SK-N-SH treated with all-trans-retinoic acid at 6 μM for 48 hours (cell line): ENCODE measurements around the gene UGGT2.
"Not testable (repeated sequence)": the region's sequence is repeated elsewhere in the genome, so short reads cannot be mapped to it uniquely, and the experiment has no call there.

Experiments
- ATAC-seq: fragments of 200-7000 bp; cut with Tn5 transposase; 3 replicates; pipeline ENCODE4 v1.9.1; 2020; ENCODE audit warnings: mild to moderate bottlenecking, moderate library complexity
- ARNTL ChIP-seq: fragments of 450-650 bp; formaldehyde crosslinking; IDR thresholded peaks from 2 replicates; pipeline ENCODE4 v1.5.0; 2020; ENCODE audit warnings: low read depth, mild to moderate bottlenecking, moderate library complexity, borderline replicate concordance
- BACH2 ChIP-seq: fragments of 250-450 bp; sonication (Bioruptor Pico); IDR thresholded peaks from 2 replicates; pipeline ENCODE4 v1.9.0; 2021; ENCODE audit warnings: mild to moderate bottlenecking, borderline replicate concordance
- CSDC2 ChIP-seq: fragments of 250-450 bp; sonication (Bioruptor Pico); IDR thresholded peaks from 2 replicates; pipeline ENCODE4 v1.5.0; 2020; ENCODE audit warnings: mild to moderate bottlenecking, moderate library complexity
- CSRNP3 ChIP-seq: fragments of 250-450 bp; sonication (Bioruptor Pico); IDR thresholded peaks from 2 replicates; pipeline ENCODE4 v1.5.1; 2021; ENCODE audit warnings: mild to moderate bottlenecking, moderate library complexity
- ESRRG ChIP-seq: fragments of 250-450 bp; sonication (Bioruptor Pico); IDR thresholded peaks from 2 replicates; pipeline ENCODE4 v1.6.1; 2021; ENCODE audit warnings: mild to moderate bottlenecking
- GLIS3 ChIP-seq: fragments of 250-450 bp; sonication (Bioruptor Pico); IDR thresholded peaks from 2 replicates; pipeline ENCODE4 v1.5.0; 2020; ENCODE audit warnings: mild to moderate bottlenecking, moderate library complexity
- ISL1 ChIP-seq: fragments of 250-450 bp; sonication (Bioruptor Pico); IDR thresholded peaks from 2 replicates; pipeline ENCODE4 v2.1.2; 2022; ENCODE audit warnings: mild to moderate bottlenecking, moderate library complexity
- OSR1 ChIP-seq: fragments of 250-450 bp; sonication (Bioruptor Pico); IDR thresholded peaks from 2 replicates; pipeline ENCODE4 v1.8.0; 2022; ENCODE audit warnings: moderate library complexity, mild to moderate bottlenecking, inconsistent platforms
- RARB ChIP-seq: fragments of 250-450 bp; sonication (Bioruptor Pico); IDR thresholded peaks from 2 replicates; pipeline ENCODE4 v1.8.0; 2021; ENCODE audit warnings: mild to moderate bottlenecking, moderate library complexity
- SNAI2 ChIP-seq: fragments of 250-450 bp; sonication (Bioruptor Pico); IDR thresholded peaks from 2 replicates; pipeline ENCODE4 v1.5.0; 2020; ENCODE audit warnings: mild to moderate bottlenecking, moderate library complexity
- TCF4 ChIP-seq: fragments of 250-450 bp; sonication (Bioruptor Pico); IDR thresholded peaks from 2 replicates; pipeline ENCODE4 v1.8.0; 2021; ENCODE audit warnings: mild to moderate bottlenecking, moderate library complexity, borderline replicate concordance
- TOX ChIP-seq: fragments of 250-450 bp; sonication (Bioruptor Pico); IDR thresholded peaks from 2 replicates; pipeline ENCODE4 v1.8.0; 2021; ENCODE audit warnings: mild to moderate bottlenecking, moderate library complexity, borderline replicate concordance
- TSHZ2 ChIP-seq: fragments of 250-450 bp; sonication (Bioruptor Pico); IDR thresholded peaks from 2 replicates; pipeline ENCODE4 v1.5.0; 2020; ENCODE audit warnings: mild to moderate bottlenecking, moderate library complexity
- ZC3H10 ChIP-seq: fragments of 250-450 bp; sonication (Bioruptor Pico); IDR thresholded peaks from 2 replicates; pipeline ENCODE4 v1.5.1; 2021; ENCODE audit warnings: mild to moderate bottlenecking, moderate library complexity
- ZFP3 ChIP-seq: fragments of 250-450 bp; sonication (Bioruptor Pico); IDR thresholded peaks from 2 replicates; pipeline ENCODE4 v1.5.0; 2020; ENCODE audit warnings: mild to moderate bottlenecking, moderate library complexity
- ZFP30 ChIP-seq: fragments of 450-650 bp; formaldehyde crosslinking; IDR thresholded peaks from 2 replicates; pipeline ENCODE4 v1.5.0; 2022; ENCODE audit warnings: mild to moderate bottlenecking, moderate library complexity
- ZNF565 ChIP-seq: fragments of 450-650 bp; formaldehyde crosslinking; conservative IDR thresholded peaks from 2 replicates; pipeline ENCODE4 v1.5.0; 2020; ENCODE audit warnings: low read depth, mild to moderate bottlenecking, moderate library complexity
- ZNF70 ChIP-seq: fragments of 450-650 bp; formaldehyde crosslinking; IDR thresholded peaks from 2 replicates; pipeline ENCODE4 v1.5.0; 2020; ENCODE audit warnings: mild to moderate bottlenecking, moderate library complexity
- ZNF8 ChIP-seq: fragments of 450-650 bp; formaldehyde crosslinking; IDR thresholded peaks from 2 replicates; pipeline ENCODE4 v1.5.0; 2020; ENCODE audit warnings: mild to moderate bottlenecking, moderate library complexity
- TF ChIP-seq, protein P1 (sequence below): fragments of 250-450 bp; sonication (Bioruptor Pico); IDR thresholded peaks from 2 replicates; pipeline ENCODE4 v1.8.0; 2020; ENCODE audit warnings: mild to moderate bottlenecking, moderate library complexity, borderline replicate concordance
- TF ChIP-seq, protein P2 (sequence below): fragments of 250-450 bp; sonication (Bioruptor Pico); IDR thresholded peaks from 2 replicates; pipeline ENCODE4 v1.8.0; 2021; ENCODE audit warnings: low read depth, mild to moderate bottlenecking, moderate library complexity, borderline replicate concordance
- TF ChIP-seq, protein P3 (sequence below): fragments of 250-450 bp; sonication (Bioruptor Pico); IDR thresholded peaks from 2 replicates; pipeline ENCODE4 v1.5.1; 2020; ENCODE audit warnings: low read depth, mild to moderate bottlenecking, moderate library complexity

Gene UGGT2

DNA sequence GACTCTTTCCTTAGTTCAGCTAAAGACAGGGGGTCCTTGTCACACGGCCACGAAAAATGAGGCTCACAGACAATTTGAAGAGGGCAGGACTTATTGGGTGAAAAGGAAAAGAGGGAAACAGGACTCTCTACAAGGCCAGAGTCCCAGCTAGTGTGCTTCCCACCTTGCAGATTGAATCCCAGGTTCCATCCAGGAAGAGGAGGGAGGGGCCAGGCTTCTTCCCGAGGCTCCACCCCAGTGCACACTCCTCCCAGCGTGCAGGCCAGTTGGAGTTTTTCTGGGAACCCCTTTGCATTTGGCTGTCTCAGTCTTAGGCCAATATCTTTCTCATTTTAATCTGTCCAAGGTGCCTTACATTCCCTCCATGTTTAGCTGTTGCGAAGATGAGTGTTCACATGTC, 269.5 kb downstream of the UGGT2 start:
- TF ChIP-seq ZNF8 (CRISPR knock-in tag): no peak
- TF ChIP-seq ZNF565: no peak
- no peak for TF ChIP-seq ISL1 (CRISPR knock-in tag)
- no peak for TF ChIP-seq SNAI2 (CRISPR knock-in tag)
- no peak for TF ChIP-seq TSHZ2 (CRISPR knock-in tag)
- no peak for TF ChIP-seq CSDC2 (CRISPR knock-in tag)
- TF ChIP-seq, protein P1, sequence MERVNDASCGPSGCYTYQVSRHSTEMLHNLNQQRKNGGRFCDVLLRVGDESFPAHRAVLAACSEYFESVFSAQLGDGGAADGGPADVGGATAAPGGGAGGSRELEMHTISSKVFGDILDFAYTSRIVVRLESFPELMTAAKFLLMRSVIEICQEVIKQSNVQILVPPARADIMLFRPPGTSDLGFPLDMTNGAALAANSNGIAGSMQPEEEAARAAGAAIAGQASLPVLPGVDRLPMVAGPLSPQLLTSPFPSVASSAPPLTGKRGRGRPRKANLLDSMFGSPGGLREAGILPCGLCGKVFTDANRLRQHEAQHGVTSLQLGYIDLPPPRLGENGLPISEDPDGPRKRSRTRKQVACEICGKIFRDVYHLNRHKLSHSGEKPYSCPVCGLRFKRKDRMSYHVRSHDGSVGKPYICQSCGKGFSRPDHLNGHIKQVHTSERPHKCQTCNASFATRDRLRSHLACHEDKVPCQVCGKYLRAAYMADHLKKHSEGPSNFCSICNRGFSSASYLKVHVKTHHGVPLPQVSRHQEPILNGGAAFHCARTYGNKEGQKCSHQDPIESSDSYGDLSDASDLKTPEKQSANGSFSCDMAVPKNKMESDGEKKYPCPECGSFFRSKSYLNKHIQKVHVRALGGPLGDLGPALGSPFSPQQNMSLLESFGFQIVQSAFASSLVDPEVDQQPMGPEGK: no peak
- TF ChIP-seq ESRRG: no peak
- no peak for TF ChIP-seq ZFP30 (CRISPR knock-in tag)
- TF ChIP-seq, protein P2, sequence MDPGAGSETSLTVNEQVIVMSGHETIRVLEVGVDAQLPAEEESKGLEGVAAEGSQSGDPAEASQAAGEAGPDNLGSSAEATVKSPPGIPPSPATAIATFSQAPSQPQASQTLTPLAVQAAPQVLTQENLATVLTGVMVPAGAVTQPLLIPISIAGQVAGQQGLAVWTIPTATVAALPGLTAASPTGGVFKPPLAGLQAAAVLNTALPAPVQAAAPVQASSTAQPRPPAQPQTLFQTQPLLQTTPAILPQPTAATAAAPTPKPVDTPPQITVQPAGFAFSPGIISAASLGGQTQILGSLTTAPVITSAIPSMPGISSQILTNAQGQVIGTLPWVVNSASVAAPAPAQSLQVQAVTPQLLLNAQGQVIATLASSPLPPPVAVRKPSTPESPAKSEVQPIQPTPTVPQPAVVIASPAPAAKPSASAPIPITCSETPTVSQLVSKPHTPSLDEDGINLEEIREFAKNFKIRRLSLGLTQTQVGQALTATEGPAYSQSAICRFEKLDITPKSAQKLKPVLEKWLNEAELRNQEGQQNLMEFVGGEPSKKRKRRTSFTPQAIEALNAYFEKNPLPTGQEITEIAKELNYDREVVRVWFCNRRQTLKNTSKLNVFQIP: no peak
- TF ChIP-seq ZFP3 (CRISPR knock-in tag): no peak
- no peak for TF ChIP-seq ZNF70
- no peak for TF ChIP-seq CSRNP3
- no peak for TF ChIP-seq GLIS3 (CRISPR knock-in tag)
- no peak for TF ChIP-seq BACH2 (CRISPR knock-in tag)
- no peak for TF ChIP-seq ZC3H10
- no peak for TF ChIP-seq TOX (CRISPR knock-in tag)
- no peak for TF ChIP-seq ARNTL
- no peak for ATAC-seq

DNA sequence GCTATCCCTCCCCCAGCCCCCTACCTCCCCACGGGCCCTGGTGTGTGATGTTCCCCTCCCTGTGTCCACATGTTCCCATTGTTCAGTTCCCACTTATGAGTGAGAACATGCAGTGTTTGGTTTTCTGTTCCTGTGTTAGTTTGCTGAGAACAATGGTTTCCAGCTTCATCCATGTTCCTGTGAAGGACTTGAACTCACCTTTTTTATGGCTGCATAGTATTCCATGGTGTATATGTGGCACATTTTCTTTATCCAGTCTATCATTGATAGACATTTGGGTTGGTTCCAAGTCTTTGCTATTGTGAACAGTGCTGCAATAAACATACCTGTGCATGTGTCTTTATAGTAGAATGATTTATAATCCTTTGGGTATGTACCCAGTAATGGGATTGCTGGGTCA, 271.3 kb downstream of the UGGT2 start:
- not testable (repeated sequence) for ATAC-seq

- TF ChIP-seq ZFP3 (CRISPR knock-in tag) (no peak), ZC3H10 (no peak), TSHZ2 (CRISPR knock-in tag) (no peak), OSR1 (CRISPR knock-in tag) (no peak), ZFP30 (CRISPR knock-in tag) (no peak), RARB (CRISPR knock-in tag) (no peak), CSDC2 (CRISPR knock-in tag) (no peak), ZNF8 (CRISPR knock-in tag) (no peak), GLIS3 (CRISPR knock-in tag) (no peak), ARNTL (no peak), ESRRG (no peak), TCF4 (CRISPR knock-in tag) (no peak)
- TF ChIP-seq, protein P1: no peak
- TF ChIP-seq, protein P3, sequence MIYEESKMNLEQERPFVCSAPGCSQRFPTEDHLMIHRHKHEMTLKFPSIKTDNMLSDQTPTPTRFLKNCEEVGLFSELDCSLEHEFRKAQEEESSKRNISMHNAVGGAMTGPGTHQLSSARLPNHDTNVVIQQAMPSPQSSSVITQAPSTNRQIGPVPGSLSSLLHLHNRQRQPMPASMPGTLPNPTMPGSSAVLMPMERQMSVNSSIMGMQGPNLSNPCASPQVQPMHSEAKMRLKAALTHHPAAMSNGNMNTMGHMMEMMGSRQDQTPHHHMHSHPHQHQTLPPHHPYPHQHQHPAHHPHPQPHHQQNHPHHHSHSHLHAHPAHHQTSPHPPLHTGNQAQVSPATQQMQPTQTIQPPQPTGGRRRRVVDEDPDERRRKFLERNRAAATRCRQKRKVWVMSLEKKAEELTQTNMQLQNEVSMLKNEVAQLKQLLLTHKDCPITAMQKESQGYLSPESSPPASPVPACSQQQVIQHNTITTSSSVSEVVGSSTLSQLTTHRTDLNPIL (CRISPR knock-in tag): no peak
- TF ChIP-seq, protein P2: no peak
- TF ChIP-seq, all 23 proteins: peak for 0
- no peak for ATAC-seq
These were observed 272.2 kb downstream of the UGGT2 start for GRCh38 chr13:95781016-95781415.
